ENCODE measurements around the gene RASA4B.
"Not testable (repeated sequence)": the region's sequence is repeated elsewhere in the genome, so short reads cannot be mapped to it uniquely, and the experiment has no call there.

The RASA4B gene

DNA sequence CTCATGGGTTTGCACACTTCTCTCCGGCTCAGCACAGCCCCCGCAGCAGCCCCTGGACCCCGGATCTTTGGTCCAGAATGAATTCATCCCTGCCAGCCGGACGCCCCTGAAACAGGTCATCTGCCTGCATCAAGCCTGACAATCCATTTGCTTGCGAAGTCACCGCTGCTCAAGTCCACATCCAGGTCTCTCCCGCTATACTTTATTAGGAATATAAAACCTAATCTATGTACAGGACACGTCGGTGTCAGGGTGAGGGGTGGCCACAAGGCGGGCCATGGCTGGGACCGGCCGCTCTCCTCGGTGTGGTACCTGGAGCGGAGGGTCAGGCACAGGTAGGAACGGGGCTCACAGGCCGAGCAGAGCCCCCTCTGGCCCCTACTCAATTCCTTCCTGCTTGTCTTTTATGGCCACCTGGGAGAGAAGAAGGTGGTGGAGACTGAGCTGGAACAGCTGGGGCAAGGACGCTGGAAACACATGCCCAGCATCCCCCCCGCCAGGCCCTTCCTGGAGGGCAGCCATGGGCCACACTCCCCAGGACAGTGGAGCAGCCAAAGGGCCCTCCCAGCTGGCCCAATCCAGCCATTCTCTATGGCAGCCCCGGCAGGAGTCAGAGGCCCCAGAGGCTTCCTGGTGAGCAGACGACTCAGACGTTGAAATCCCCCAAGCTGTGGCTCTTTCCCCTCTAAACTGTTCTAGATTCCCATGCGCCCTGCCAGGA, 44.1 kb downstream of the RASA4B start:
- no peak for DNase-seq (ENCODE audit: low spot score)

DNA sequence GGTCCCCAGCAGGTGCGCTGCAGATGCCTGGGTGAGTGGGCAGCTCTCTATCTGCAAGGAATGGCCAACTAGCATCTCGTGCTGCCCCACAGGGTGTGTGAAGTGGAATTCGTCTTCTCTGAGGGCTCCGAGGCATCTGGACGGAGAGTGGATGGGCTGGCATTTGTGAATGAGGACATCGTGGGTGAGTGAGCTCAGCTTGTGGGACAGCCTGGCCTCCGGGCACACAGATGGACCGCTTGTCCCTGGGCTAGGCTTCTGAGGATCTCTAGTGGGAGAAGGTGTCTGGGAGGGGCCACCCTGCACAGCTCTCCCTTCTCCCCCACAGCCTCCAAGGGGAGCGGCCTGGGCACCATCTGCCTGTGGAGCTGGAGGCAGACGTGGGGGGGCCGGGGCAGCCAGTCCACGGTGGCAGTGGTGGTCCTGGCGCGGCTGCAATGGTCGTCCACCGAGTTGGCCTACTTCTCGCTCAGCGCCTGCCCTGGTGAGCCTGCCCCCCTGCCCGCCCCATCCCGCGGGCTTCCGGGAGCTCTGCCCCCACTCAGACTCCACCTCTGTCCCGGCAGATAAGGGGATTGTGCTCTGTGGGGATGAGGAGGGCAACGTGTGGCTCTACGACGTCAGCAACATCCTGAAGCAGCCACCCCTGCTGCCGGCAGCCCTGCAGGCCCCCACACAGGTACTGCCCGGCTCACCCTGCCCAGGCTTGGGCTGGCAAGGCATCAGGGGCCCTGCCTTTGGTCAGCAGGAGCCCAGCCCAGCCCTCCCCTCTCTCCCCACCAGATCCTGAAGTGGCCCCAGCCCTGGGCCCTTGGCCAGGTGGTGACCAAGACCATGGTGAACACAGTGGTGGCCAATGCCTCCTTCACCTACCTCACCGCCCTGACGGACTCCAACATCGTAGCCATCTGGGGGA, 45.2 kb downstream of the RASA4B start:
- no peak for DNase-seq (ENCODE audit: low spot score)

DNA sequence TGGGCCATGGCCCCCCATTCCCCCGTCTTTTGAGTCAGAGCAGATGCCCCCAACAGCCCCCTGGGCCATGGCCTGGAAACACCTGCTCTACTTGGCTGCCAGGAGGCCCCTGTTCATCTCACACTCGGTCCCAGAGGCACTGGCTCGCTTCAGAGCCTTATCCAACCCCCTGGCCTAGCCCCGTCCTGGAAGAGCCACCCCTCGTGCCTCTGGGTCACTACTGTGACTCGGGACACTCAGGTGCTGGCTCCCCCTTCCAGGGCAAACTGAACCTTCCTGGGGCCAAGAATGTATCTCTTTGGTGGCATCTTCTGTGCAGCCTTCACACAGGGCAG, 45.8 kb downstream of the RASA4B start:
- DNase-seq (ENCODE audit: low spot score): no peak

DNA sequence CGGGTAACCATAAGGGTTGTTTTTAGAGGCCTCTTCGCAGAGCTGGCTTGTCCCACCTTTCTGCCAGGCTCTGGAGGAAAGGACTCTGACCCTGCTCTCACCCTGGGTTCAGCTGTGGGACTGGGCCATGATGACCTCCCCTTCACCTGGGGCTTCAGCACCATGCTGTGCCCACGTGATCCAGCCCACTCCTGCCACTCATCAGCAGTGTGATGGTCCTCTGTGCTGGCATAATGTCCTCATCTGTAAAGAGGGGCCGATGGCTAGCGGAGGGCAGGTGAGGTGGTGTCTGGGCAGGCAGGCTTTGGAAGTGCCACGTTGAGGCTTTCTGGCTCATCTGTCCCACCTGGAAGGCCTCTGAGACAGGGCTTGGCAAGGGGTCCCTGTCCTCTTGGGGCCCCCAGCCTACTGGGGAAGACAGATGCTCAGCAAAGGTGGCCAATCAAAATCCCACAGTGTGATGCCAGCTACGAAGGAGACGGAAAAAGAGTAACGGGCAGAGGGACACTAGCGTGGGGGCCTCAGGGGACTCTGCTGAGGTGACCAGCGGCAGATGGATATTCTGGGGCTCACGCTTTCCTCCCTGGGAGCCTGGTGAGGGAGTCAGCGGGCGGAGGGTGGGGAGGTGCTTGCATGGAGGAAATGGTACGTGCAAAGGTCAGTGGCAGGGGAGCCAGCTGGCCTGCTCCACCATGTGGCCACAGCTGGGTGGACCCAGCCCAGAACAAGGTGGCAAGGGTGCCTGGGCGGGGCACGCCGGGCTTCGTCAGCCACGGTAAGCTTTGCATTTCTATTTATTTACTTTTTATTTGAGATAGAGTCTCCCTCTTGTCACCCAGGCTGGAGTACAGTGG, 47.4 kb downstream of the RASA4B start:
- no peak for DNase-seq (ENCODE audit: low spot score)

DNA sequence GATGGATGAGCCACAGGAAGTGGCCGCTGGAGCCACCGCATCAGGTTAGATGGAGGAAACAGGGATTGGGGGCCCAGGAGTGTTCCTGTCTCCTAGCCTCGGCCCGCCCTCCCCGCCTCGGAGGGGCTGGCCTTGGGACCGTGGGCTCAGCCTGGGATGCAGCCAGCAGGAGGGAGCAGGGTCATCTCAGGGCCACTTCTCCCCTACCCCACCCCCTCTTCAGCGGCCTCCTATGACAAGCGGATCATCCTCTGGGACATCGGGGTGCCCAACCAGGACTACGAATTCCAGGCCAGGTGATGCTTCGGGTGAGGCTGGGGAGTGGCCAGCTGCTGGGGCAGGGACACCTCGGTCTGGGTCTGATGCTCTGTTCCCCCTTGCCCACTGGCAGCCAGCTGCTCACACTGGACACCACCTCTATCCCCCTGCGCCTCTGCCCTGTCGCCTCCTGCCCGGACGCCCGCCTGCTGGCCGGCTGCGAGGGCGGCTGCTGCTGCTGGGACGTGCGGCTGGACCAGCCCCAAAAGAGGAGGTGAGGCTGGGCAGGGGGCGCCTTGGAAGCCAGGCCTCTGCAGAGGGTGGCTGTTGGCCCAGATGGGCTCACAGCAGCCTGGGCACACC, 48.1 kb downstream of the RASA4B start:
- no peak for DNase-seq (ENCODE audit: low spot score)

DNA sequence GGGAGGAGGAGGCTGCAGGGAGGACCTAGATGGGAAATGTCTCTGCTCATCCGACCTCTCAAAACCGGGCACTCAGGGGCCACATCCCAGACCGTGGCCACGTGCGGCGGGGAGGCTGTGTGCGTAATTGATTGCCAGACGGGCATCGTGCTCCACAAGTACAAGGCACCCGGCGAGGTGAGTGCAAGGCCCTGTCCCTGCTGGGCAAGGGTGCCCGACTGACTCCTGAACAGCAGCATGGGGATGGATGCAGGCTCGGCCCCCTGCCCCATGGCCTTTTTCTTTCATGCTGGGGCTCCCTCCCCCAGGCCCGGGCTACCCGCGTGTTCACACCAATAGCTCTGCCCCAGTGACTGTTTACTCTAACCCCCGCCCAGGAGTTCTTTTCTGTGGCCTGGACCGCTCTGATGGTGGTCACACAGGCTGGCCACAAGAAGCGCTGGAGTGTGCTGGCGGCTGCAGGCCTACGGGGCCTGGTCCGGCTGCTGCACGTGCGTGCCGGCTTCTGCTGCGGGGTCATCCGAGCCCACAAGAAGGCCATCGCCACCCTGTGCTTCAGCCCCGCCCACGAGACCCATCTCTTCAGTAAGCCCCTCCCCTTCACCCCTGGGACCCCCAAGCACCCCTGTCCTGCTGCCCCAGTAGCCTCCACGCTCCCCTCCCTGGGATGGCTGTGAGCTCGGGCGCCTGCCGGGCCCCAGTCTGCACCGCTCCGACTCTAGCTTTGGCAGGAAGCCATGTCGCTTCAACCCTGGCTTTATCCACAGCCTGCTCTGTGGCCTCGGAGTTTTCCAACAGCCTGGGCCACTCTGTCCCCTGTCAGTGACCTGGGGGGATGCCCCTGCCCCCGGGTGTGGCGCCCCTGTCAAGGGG, 48.9 kb downstream of the RASA4B start:
- no peak for DNase-seq (ENCODE audit: low spot score)

DNA sequence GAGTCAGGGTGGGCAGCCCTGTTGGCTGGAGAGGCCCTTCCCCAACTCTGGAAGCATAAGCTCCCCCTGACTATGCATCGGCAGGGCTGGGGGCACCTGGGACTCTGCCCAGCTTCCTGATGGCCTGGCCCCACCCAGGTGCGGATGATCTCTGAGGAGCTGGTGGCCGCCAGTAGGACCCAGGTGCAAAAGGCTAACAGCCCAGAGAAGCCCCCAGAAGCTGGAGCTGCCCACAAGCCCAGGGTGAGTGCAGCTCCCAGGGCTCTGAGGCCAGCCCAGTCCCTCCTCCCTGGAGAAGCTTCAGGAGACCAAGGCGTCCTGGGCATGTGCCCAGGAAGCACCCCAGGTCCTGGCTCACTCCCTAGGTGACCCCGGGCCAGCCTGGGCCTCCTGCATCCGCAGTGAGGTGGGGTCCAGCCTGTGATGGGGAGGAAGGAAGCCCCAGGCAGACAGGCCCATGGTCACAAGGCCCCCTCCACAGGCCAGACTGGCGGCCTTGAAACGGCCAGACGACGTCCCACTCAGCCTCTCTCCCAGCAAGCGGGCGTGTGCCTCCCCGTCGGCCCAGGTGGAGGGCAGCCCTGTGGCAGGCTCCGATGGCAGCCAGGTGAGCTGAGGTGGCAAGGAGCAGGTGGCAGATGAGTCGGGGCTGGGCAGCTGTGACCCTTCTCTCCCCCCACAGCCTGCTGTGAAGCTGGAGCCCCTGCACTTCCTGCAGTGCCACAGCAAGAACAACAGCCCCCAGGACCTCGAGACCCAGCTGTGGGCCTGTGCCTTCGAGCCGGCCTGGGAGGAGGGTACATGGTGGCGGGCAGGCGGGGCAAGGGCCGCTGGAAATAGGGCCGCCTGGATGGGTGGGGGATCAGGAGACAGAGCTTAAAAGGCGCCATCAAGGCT, 49.7 kb downstream of the RASA4B start:
- DNase-seq (ENCODE audit: low spot score): no peak

DNA sequence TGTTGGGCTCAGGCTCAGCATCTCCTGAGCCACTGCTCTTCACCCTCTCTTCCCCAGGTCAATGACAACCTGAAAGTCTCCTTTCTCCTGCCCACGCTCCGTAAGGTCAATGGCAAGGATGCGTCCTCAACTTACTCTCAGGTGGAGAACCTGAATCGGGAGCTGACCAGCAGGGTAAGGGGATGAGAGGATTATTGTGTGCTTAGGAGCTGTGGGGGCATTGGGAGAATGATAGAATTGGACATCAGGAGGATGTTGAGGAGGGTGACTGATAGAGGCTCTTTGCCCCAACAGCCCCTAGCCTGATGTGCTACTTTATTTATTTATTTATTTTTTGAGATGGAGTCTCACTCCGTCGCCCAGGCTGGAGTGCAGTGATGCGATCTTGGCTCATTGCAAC, 51.5 kb downstream of the RASA4B start:
- no peak for DNase-seq (ENCODE audit: low spot score)

DNA sequence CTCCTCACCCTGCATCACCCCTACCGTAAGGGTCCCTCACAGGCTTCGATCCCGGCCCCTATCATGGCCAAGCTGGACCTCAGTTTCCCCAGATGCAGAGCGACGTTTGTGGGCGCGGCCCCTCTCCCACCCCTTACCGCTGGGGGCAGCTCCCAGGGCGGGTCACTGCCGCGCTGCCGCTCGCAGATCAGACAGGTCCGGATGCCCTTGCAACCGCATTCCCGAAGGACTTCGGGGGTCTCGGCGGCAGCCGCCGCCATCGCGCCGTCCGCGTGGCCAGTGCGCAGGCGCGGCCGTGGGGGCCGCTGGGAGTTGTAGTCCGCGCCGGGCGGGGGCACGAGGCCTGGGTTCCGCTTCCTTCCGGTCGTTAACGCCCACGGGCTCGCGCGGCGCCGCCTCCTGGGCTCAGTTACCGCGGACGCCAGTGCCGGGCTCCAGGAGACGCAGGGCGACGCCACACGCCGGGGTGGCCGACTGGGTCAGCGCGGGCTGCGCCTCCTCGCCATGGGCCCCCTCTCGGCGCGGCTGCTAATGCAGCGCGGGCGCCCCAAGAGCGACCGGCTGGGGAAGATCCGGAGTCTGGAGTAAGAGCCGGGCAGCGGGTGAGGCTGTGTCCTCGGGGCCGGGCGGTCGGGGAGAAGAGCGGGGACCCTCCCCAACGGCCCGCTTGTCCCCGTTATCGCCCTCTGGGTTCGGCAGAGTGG, 52.8 kb downstream of the RASA4B start, which contains the start of the genes ALKBH4 and LRWD1:
Gene ALKBH4, minus strand, starts transcription at position 287 of the 704 bp plus-strand sequence. Its CDS starts 27 bp downstream, at position 260.
Gene LRWD1, plus strand, starts transcription at position 408 of the 704 bp plus-strand sequence. Its CDS starts 97 bp downstream, at position 505.
- peak; percentile 100 for DNase-seq (ENCODE audit: low spot score)

DNA sequence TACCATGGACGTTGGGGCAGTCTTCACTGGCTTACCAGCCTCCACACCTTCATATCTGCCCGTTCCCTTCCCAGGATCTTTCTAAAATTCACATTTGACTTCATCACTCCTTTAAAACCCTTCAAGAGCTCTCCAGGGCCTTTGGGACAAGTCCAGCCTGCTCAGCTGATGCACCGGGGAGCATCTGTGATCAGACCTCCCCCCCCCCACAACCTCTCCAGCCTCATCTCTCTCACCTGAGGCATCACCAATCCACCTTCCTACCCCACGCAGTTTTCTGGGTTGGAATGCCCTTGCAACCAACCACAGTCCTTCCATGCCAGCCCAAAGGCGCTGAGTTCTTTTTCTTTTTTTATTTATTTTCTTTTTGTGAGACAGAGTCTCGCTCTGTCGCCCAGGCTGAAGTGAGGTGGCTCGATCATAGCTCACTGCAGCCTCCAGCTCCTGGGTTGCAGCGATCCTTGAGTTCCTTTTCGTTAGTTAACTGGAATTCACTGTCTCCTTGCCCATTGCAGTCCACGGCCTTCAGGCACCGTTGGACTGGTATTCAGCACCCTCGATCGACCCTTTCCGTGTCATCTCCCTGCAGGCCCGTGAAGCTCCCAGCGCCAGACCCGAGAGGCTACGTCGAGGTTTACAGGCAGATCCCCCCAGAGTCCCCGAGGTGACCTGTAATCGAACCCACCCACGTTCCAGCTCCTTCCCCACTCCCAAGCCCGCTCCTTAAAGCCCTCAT, 53.6 kb downstream of the RASA4B start:
- DNase-seq (ENCODE audit: low spot score): peak; percentile 46

DNA sequence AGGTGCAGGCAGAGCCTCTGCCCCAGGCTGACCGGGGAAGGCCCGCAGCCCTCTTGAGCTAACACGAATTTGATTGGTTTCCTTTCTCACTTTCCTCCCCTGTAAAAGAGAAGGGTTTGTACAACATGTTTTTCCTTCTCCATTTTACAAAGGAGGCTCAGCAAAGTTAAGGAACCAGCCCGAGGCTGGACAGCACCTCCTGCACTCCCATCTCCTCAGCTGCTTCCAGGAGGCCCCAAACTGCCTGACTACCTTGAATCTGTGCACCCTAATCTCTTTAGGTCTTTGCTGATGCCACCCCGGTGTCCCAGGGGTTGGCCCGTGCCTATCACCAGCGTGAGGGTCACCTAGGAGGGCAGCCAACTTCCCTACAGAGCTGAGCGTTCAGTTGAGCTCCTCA, 57.1 kb downstream of the RASA4B start:
- DNase-seq (ENCODE audit: low spot score): no peak

DNA sequence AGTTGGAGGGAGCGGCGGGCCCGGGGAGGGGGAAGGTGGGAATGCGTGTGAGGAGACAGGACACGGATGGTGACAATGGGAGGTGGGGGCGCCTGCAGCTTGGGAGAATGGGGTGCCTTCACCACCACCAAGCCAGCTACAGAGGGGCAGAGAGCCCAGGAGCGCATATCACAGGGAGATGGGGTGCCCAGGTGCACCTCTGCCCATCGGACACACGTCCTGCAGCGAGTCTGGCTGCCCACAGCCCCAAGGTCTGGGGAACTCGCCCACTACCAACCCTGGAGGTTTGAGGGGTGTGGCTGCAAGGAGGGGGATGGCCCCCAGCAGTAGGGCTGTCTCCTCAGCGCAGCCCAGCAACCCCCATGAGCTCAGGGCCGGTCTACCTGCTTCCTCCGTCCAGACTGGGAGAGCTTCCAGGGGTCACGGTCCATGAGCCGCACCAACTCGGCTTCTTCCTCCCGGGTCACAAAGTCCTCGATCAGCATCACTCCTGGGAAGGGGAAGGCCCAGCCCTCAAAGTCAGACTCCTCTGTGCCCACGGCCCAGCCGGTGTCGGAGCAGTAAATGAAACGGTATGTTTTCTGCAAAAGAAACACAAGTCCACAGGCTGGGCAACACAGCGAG, 58.2 kb downstream of the RASA4B start:
- DNase-seq (ENCODE audit: low spot score): no peak

DNA sequence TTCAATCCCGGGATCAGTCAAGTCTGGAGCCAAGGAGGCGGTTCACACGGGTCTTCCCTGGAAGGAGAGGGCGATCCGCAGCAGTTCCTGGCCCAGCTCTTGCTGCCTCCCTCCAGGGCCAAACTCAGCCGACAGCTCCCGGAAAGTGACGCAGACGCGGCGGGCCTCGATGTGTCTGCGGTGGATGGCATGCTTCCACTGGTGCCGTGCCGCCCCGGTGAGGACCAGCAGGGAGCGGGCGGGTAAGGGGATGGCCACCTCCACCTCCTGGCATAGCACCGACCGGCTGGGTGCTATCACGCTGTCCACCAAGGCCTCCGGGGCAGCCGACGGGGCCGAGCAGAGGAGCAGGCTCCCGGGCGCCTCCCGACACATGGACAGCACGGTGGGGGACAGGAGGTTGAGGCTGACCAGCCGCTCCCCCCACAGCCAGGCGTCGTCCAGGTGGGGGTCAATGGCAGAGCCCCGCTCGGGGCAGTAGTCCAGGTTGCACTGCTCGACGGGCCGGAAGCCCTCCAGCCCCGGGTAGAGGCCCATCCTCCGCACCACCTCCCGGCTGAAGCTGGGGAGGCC, 60.1 kb downstream of the RASA4B start:
- DNase-seq (ENCODE audit: low spot score): no peak

DNA sequence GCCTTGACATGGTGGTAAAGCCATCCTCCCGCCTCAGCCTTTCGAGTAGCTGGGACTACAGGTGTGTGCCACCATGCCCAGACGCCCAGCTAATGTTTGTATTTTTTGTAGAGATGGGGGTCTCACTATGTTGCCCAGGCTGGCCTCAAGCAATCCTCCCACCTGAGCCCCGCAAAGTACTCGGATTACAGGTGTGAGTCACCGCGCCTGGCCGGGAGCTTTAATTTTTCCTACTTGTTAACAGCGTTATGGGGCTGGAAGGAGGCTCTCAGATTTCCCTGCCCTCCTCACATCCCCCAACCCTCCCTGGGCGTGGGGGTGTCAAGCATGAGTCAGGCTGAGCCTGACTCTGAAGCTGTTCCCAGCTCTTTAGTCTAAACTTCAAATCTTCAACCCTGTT, 61.2 kb downstream of the RASA4B start:
- no peak for DNase-seq (ENCODE audit: low spot score)

DNA sequence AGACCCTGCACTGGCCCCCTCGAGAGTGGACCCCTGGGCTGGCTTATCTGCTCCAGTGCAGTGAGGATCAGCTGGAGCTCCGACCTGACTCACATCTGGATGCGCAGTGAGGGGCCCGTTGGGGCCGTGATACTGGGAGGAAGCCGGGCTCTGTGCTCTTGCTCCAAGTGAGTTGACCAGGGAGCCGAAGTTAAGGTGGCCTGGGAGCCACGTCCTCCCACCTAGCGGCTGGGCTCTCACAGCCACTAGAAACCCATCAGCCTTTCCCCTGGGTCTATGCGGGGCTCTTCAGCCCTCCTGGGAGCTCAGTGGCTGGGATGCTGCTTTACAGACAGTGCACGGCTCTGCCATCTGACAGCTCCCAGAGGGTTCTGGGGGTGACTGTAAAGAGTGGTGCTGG, 62.0 kb downstream of the RASA4B start:
- DNase-seq (ENCODE audit: low spot score): no peak

DNA sequence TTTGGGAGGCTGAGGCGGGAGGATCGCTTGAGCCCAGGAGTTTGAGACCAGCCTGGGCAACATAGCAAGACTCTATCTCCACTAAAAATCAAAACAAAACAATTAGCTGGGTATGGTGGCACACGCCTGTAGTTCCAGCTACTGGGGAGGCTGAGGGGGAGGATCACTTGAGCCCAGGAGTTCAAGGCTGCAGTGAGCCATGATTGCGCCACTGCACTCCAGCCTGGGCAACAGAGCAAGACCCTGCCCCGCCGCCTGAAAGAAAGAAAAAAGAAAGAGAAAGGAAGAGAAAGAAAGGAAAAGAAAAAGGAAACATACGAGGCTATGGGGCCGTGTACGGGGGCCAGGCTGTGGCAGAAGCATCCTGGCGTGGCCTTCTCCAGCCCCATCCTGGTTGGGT, 62.6 kb downstream of the RASA4B start:
- DNase-seq (ENCODE audit: low spot score): not testable (repeated sequence)

DNA sequence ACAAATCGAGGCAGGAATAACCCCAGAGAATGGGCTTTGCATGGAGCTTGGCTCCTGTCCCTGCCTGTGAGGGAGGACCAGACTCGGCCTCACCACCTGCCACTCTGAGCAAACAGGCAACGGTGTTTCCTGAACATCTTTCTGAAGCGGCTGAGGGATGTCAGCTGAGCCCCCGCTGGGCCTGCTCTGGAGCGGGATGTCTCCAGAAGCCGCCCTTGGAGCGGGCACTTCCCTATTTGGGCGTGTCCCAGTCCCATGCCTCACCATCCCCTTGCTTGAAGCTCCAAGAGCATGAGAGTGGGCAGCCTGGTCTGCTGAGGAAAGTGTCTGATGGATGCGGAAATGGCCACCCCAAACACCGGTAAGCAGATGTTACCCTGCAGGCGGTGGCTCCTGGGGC, 63.1 kb downstream of the RASA4B start:
- no peak for DNase-seq (ENCODE audit: low spot score)

DNA sequence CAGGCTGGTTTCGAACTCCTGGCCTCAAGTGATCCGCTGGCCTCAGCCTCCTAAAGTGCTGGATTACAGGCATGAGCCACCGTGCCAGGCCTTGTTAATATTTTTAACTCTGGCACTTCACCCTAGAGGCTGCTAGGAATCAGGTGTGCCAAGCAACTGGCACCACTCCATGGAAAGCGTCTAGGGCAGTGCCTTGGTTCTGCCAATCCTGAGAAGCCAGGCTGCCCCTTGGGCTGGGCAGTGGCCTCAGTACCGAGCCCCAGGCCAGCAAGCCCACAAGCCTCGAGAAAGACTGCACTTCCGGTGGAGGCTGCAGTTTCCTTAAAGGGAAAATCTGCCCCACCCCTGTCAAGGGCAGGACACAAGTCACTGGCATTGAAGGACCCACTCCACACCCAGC, 64.3 kb downstream of the RASA4B start:
- DNase-seq (ENCODE audit: low spot score): no peak

All from AG20443 (cell line).